Activated CD4-positive, alpha-beta T cell treated with anti-CD3 and anti-CD28 coated beads for 36 hours (primary cell): Measurements from ENCODE around the gene CDC25C. TPM values are rescaled to one million over a fixed set of nuclear protein-coding genes. Genes with fewer than 3 reads are reported as not detected.
A peak's percentile ranks its signal among the peaks of the same experiment; 100 is the strongest.

Experiments
- ATAC-seq: fragments of 200-7000 bp; cut with Tn5 transposase; one replicate; pipeline ENCODE4 v1.10.0; 2021; ENCODE audit warnings: mild to moderate bottlenecking, moderate library complexity
- CTCF ChIA-PET: fragments of 350-600 bp; sonication (Branson Sonifier 250); formaldehyde crosslinking; loops from one replicate; lab custom pipeline; 2021; ENCODE audit warnings: antibody characterized with exemption; lab: Charles Lee
- POLR2A ChIA-PET: fragments of 350-600 bp; sonication (Branson Sonifier 250); formaldehyde crosslinking; loops from one replicate; lab custom pipeline; 2021; ENCODE audit warnings: antibody characterized with exemption, inconsistent platforms; lab: Charles Lee
- DNase-seq: peaks from one replicate; pipeline ENCODE4 v3.0.0-alpha.2; 2020
- H3K27ac Mint-ChIP-seq: one replicate; pipeline ENCODE4 v1.8.0; 2021; ENCODE audit warnings: mixed read lengths
- H3K27me3 Mint-ChIP-seq: one replicate; pipeline ENCODE4 v1.8.0; 2021; ENCODE audit warnings: mixed read lengths
- H3K36me3 Mint-ChIP-seq: one replicate; pipeline ENCODE4 v1.8.0; 2021; ENCODE audit warnings: low read depth, mixed read lengths
- H3K4me1 Mint-ChIP-seq: one replicate; pipeline ENCODE4 v1.8.0; 2021; ENCODE audit warnings: mixed read lengths
- H3K4me3 Mint-ChIP-seq: one replicate; pipeline ENCODE4 v1.8.0; 2021; ENCODE audit warnings: mild to moderate bottlenecking, moderate library complexity, mixed read lengths
- H3K9me3 Mint-ChIP-seq: one replicate; pipeline ENCODE4 v1.8.0; 2021; ENCODE audit warnings: low read depth, mixed read lengths
- intact Hi-C, 2 experiments: fragments of 100-400 bp; cut with DNase I in 1 of 2; cut with micrococcal nuclease in 1 of 2; formaldehyde crosslinking; loops; one replicate each; pipeline versions ENCODE4 v1.14.2 to v1.15.1; 2022 to 2024; cut with DNase I, micrococcal nuclease
- total RNA-seq, 2 experiments: library from RNA; stranded (reverse); gene quantifications; one replicate each; pipeline ENCODE4 v1.2.3, GENCODE V29; 2021

CDC25C gene
- total RNA-seq, 2 experiments from 2014 or later: 15.9 to 19.0 TPM

- ChIA-PET CTCF (interaction anchor here (0.6 to 1.1 kb wide), 3 partner anchors 40 to 159 kb away, joined by 3 to 4 read pairs (median 3); no protein-coding TSS in a partner anchor), POLR2A (no interaction called here)
- Mint-ChIP-seq H3K27ac (no peak overlapping the region), H3K27me3 (no peaks in the 10 kb centered on the region), H3K4me1 (no peaks in the 10 kb centered on the region), H3K36me3 (no peaks in the 10 kb centered on the region), H3K4me3 (no peak overlapping the region), H3K9me3 (no peaks in the 10 kb centered on the region)
- DNase-seq (peak; percentile 23), ATAC-seq (peak; percentile 66)
- intact Hi-C loops: no loop called here
Measured at GRCh38 chr5:138282920-138283742, 48.5 kb downstream of the CDC25C start.

GRCh38 chr5:138280915-138281314 lies 50.7 kb downstream of the CDC25C start:
- peaks cover 2% of the 10 kb centered on the region for H3K27me3 Mint-ChIP-seq
- H3K9me3 Mint-ChIP-seq: no peaks in the 10 kb centered on the region
- CTCF ChIA-PET: interaction anchor here (0.5 kb wide), 1 partner anchor 83 kb away, joined by 3 read pairs; no protein-coding TSS in a partner anchor
- intact Hi-C loops: no loop called here
- H3K4me1 Mint-ChIP-seq: no peaks in the 10 kb centered on the region
- H3K36me3 Mint-ChIP-seq: no peaks in the 10 kb centered on the region
- DNase-seq (no peak), ATAC-seq (no peak)
- H3K4me3 Mint-ChIP-seq: no peak overlapping the region
- H3K27ac Mint-ChIP-seq: no peak overlapping the region
- POLR2A ChIA-PET: interaction anchor here (0.6 kb wide), 1 partner anchor 384 kb away, joined by 6 read pairs; no protein-coding TSS in a partner anchor

GRCh38 chr5:138276402-138277054 lies 55.1 kb downstream of the CDC25C start:
- H3K27me3 Mint-ChIP-seq: peaks cover 22% of the 10 kb centered on the region
- no peak overlapping the region for H3K4me3 Mint-ChIP-seq
- ChIA-PET POLR2A (no interaction called here), CTCF (interaction anchor here (0.7 to 0.8 kb wide), 2 partner anchors 53 to 255 kb away, joined by 3 to 4 read pairs; no protein-coding TSS in a partner anchor)
- no peaks in the 10 kb centered on the region for H3K36me3 Mint-ChIP-seq
- no peaks in the 10 kb centered on the region for H3K9me3 Mint-ChIP-seq
- peaks cover 5% of the 10 kb centered on the region for H3K4me1 Mint-ChIP-seq
- H3K27ac Mint-ChIP-seq: no peak overlapping the region
- intact Hi-C loops: no loop called here
- DNase-seq: peak; percentile 8
- peak; percentile 57 for ATAC-seq

- no peaks in the 10 kb centered on the region for H3K9me3 Mint-ChIP-seq
- peaks cover 24% of the 10 kb centered on the region for H3K27me3 Mint-ChIP-seq
- no peaks in the 10 kb centered on the region for H3K36me3 Mint-ChIP-seq
- DNase-seq (no peak), ATAC-seq (no peak)
- intact Hi-C loops: no loop called here
- ChIA-PET CTCF (interaction anchor here (0.7 to 0.9 kb wide), 3 partner anchors 33 to 1666 kb away, joined by 3 to 4 read pairs (median 3); no protein-coding TSS in a partner anchor), POLR2A (no interaction called here)
- peaks cover 5% of the 10 kb centered on the region for H3K4me1 Mint-ChIP-seq
- no peak overlapping the region for H3K4me3 Mint-ChIP-seq
- H3K27ac Mint-ChIP-seq: no peak overlapping the region
Measured at GRCh38 chr5:138275895-138276294, 55.7 kb downstream of the CDC25C start.

- H3K27me3 Mint-ChIP-seq: peaks cover 24% of the 10 kb centered on the region
- ChIA-PET CTCF (interaction anchor here (0.7 to 0.9 kb wide), 4 partner anchors 34 to 1667 kb away, joined by 3 to 4 read pairs (median 4); no protein-coding TSS in a partner anchor), POLR2A (interaction anchor here (0.5 to 0.6 kb wide), 2 partner anchors 31 to 125 kb away, joined by 3 to 5 read pairs; no protein-coding TSS in a partner anchor)
- no peaks in the 10 kb centered on the region for H3K9me3 Mint-ChIP-seq
- H3K4me3 Mint-ChIP-seq: no peak overlapping the region
- no peaks in the 10 kb centered on the region for H3K36me3 Mint-ChIP-seq
- DNase-seq: peak; percentile 5
- no peak for ATAC-seq
- H3K27ac Mint-ChIP-seq: no peak overlapping the region
- intact Hi-C loops: no loop called here
- peaks cover 5% of the 10 kb centered on the region for H3K4me1 Mint-ChIP-seq
Measured at GRCh38 chr5:138275379-138275782, 56.2 kb downstream of the CDC25C start.

GRCh38 chr5:138274189-138274853 lies 57.3 kb downstream of the CDC25C start, which contains the start of gene GFRA3:
TSS of gene GFRA3 (minus strand) at chr5:138274621. CDS start at chr5:138274424, 197 bp downstream.
- H3K4me3 Mint-ChIP-seq: peak within 1 kb of the TSS; percentile 52
- H3K4me1 Mint-ChIP-seq: peaks cover 5% of the 10 kb centered on the region
- ChIA-PET POLR2A (interaction anchor here (0.6 kb wide), 1 partner anchor 60 kb away, joined by 10 read pairs; no protein-coding TSS in a partner anchor), CTCF (interaction anchor here (0.8 kb wide), 1 partner anchor 78 kb away, joined by 4 read pairs; no protein-coding TSS in a partner anchor)
- no peak within 1 kb of the TSS for H3K27ac Mint-ChIP-seq
- intact Hi-C loops: no loop called here
- DNase-seq: peak; percentile 32
- no peaks in the 10 kb centered on the region for H3K36me3 Mint-ChIP-seq
- peak; percentile 45 for ATAC-seq
- H3K9me3 Mint-ChIP-seq: no peaks in the 10 kb centered on the region
- peaks cover 25% of the 10 kb centered on the region for H3K27me3 Mint-ChIP-seq

GRCh38 chr5:138273834-138274188 lies 57.8 kb downstream of the CDC25C start:
- Mint-ChIP-seq H3K27ac (no peak overlapping the region), H3K27me3 (peaks cover 27% of the 10 kb centered on the region), H3K36me3 (no peaks in the 10 kb centered on the region), H3K9me3 (no peaks in the 10 kb centered on the region), H3K4me3 (no peak overlapping the region), H3K4me1 (peaks cover 5% of the 10 kb centered on the region)
- ChIA-PET POLR2A (no interaction called here), CTCF (no interaction called here)
- ATAC-seq (peak; percentile 17), DNase-seq (no peak)
- intact Hi-C loops: no loop called here

GRCh38 chr5:138272681-138273080 lies 58.9 kb downstream of the CDC25C start:
- ATAC-seq: no peak
- peaks cover 26% of the 10 kb centered on the region for H3K27me3 Mint-ChIP-seq
- CTCF ChIA-PET: interaction anchor here (0.7 to 0.8 kb wide), 2 partner anchors 79 to 139 kb away, joined by 3 to 4 read pairs; partner anchors contain the start of gene KDM3B
- peaks cover 5% of the 10 kb centered on the region for H3K4me1 Mint-ChIP-seq
- H3K36me3 Mint-ChIP-seq: no peaks in the 10 kb centered on the region
- no peak for DNase-seq
- POLR2A ChIA-PET: no interaction called here
- intact Hi-C loops: no loop called here
- no peaks in the 10 kb centered on the region for H3K9me3 Mint-ChIP-seq
- no peak overlapping the region for H3K27ac Mint-ChIP-seq
- no peak overlapping the region for H3K4me3 Mint-ChIP-seq

GRCh38 chr5:138271281-138271680 lies 60.3 kb downstream of the CDC25C start:
- Mint-ChIP-seq H3K27me3 (peaks cover 28% of the 10 kb centered on the region), H3K27ac (no peak overlapping the region), H3K36me3 (no peaks in the 10 kb centered on the region), H3K9me3 (no peaks in the 10 kb centered on the region), H3K4me1 (peaks cover 5% of the 10 kb centered on the region), H3K4me3 (no peak overlapping the region)
- DNase-seq: no peak
- CTCF ChIA-PET: interaction anchor here (0.6 kb wide), 1 partner anchor 194 kb away, joined by 3 read pairs; no protein-coding TSS in a partner anchor
- POLR2A ChIA-PET: no interaction called here
- ATAC-seq: no peak
- intact Hi-C loops: no loop called here

- Mint-ChIP-seq H3K9me3 (no peaks in the 10 kb centered on the region), H3K4me1 (peaks cover 8% of the 10 kb centered on the region), H3K27me3 (peaks cover 11% of the 10 kb centered on the region), H3K36me3 (no peaks in the 10 kb centered on the region), H3K4me3 (no peak overlapping the region), H3K27ac (no peak overlapping the region)
- ChIA-PET POLR2A (no interaction called here), CTCF (interaction anchor here (0.6 to 1.0 kb wide), 3 partner anchors 51 to 241 kb away, joined by 3 read pairs; partner anchors contain the start of gene CDC23)
- ATAC-seq: no peak
- intact Hi-C loops: no loop called here
- no peak for DNase-seq
Measured at GRCh38 chr5:138264183-138264582, 67.4 kb downstream of the CDC25C start.
